CD4-positive, alpha-beta T cell (primary cell): ENCODE measurements around the gene RIPK4. TPM values are rescaled to one million over a fixed set of nuclear protein-coding genes. Genes with fewer than 3 reads are reported as not detected.

Experiments used
- ATAC-seq: fragments of 200-7000 bp; cut with Tn5 transposase; one replicate; pipeline ENCODE4 v1.10.0; 2022; ENCODE audit warnings: mild to moderate bottlenecking; ENCODE audit not compliant: poor library complexity
- CTCF ChIA-PET: fragments of 350-600 bp; sonication (Branson Sonifier 250); formaldehyde crosslinking; loops from one replicate; lab custom pipeline; 2021; ENCODE audit warnings: antibody characterized with exemption, inconsistent platforms; lab: Charles Lee
- POLR2A ChIA-PET: fragments of 350-600 bp; sonication (Branson Sonifier 250); formaldehyde crosslinking; loops from one replicate; lab custom pipeline; 2021; ENCODE audit warnings: antibody characterized with exemption, inconsistent platforms; lab: Charles Lee
- DNase-seq, 14 experiments: peaks; one replicate each; pipeline ENCODE4 v3.0.0-alpha.2; 2013 to 2020; ENCODE audit warnings: mixed read lengths in 2 of 14
- H3K27ac ChIP-seq, 2 donors: one replicate each; pipeline versions ENCODE4 v1.5.1 to v1.7.0; 2013; ENCODE audit warnings: low read length in 2 of 2, low read depth in 1 of 2, mild to moderate bottlenecking in 1 of 2
- H3K27me3 ChIP-seq, 2 experiments: 1 replicate in 1 of 2; 2 replicates in 1 of 2; pipeline versions ENCODE4 v1.6.1 to v1.7.0; 2013; ENCODE audit warnings: low read length in 2 of 2, control low read depth in 1 of 2, mild to moderate bottlenecking in 1 of 2, moderate library complexity in 1 of 2; ENCODE audit not compliant: insufficient read depth in 2 of 2, control insufficient read depth in 1 of 2
- H3K36me3 ChIP-seq: one replicate; pipeline ENCODE4 v1.6.1; 2013; ENCODE audit warnings: low read length, control low read depth; ENCODE audit not compliant: insufficient read depth
- H3K4me1 ChIP-seq: one replicate; pipeline ENCODE4 v1.6.1; 2013; ENCODE audit warnings: low read length, control low read depth; ENCODE audit not compliant: insufficient read depth
- H3K4me3 ChIP-seq: one replicate; pipeline ENCODE4 v1.5.1; 2013; ENCODE audit warnings: mild to moderate bottlenecking, low read length, moderate library complexity
- H3K9me3 ChIP-seq, 2 experiments: 1 replicate in 1 of 2; 2 replicates in 1 of 2; pipeline versions ENCODE4 v1.6.1 to v1.7.0; 2013; ENCODE audit warnings: low read length in 2 of 2, mild to moderate bottlenecking in 2 of 2, control low read depth in 1 of 2, moderate library complexity in 1 of 2; ENCODE audit not compliant: control insufficient read depth in 1 of 2, insufficient read depth in 1 of 2
- H3K27ac Mint-ChIP-seq: one replicate; pipeline ENCODE4 v1.8.0; 2020; ENCODE audit warnings: mixed read lengths
- H3K27me3 Mint-ChIP-seq: one replicate; pipeline ENCODE4 v1.8.0; 2021; ENCODE audit warnings: mixed read lengths
- H3K36me3 Mint-ChIP-seq: one replicate; pipeline ENCODE4 v1.8.0; 2021; ENCODE audit warnings: low read depth, mixed read lengths
- H3K4me1 Mint-ChIP-seq: one replicate; pipeline ENCODE4 v1.8.0; 2021; ENCODE audit warnings: low read depth, mixed read lengths
- H3K4me3 Mint-ChIP-seq: one replicate; pipeline ENCODE4 v1.8.0; 2020; ENCODE audit warnings: mild to moderate bottlenecking, mixed read lengths
- H3K9me3 Mint-ChIP-seq: one replicate; pipeline ENCODE4 v1.8.0; 2020; ENCODE audit warnings: mixed read lengths
- intact Hi-C, 2 experiments: fragments of 100-400 bp; cut with DNase I in 1 of 2; cut with micrococcal nuclease in 1 of 2; formaldehyde crosslinking; loops; one replicate each; pipeline versions ENCODE4 v1.15.1 to v1.9.0; 2023 to 2025; cut with DNase I, micrococcal nuclease
- total RNA-seq, 174 experiments: library from RNA in 2 of 174; stranded (reverse) in 2 of 174; gene quantifications; one replicate each; pipeline ENCODE4 v1.2.3 and lab custom pipeline; 2021 to 2026
- TF ChIP-seq, protein P1 (sequence below): fragments of 200-600 bp; IDR thresholded peaks from one replicate; pipeline ENCODE4 v1.8.0; 2022; ENCODE audit warnings: antibody characterized with exemption, mild to moderate bottlenecking

RIPK4 gene
- total RNA-seq, 2 experiments from 2014 or later, result 2.5 to 3.0 TPM

DNA sequence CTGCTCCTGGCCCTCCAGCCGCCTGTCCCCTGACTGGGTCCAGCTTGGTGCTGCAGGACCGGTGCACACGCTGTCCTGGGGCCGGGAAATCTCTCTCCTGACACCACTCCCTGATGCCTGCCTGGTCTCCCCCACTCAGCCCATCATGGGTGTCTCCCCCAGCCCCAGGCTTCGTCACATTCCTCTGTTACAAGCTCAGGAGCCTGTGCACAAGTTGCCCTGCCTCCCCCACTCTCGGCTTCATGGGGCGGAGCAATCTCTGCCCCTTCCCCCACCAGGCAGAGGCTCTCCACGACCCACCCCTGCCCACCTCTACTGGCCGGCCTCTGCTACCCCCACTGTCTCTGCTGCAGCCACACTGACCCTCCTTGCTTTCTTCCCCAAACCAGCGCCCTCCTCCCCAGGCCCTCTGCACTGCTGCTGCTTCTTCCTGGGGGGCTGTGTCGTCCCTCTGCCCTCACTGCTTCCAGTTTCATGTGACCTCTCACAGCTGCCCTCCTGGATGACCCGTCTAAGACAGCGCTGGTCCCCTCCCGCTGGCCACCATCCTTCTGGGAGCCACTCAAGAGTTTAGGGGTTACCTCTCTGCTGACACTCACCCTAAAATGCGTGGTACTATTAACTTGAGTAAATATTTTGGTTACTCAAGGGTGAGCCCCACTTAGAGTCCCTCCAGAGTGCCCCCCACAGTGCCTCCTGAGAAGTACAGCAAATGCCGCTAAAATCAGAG lies 5.7 kb upstream of the RIPK4 start:
- Histone ChIP-seq H3K27me3 (peaks cover 36 to 45% of the 10 kb centered on the region in 2 experiments), H3K4me1 (peaks cover 17% of the 10 kb centered on the region), H3K4me3 (no peak overlapping the region), H3K9me3 (peaks cover 0 to 3% of the 10 kb centered on the region in 2 experiments), H3K27ac (no peak overlapping the region), H3K36me3 (no peaks in the 10 kb centered on the region)
- Mint-ChIP-seq H3K27me3 (peaks cover 88% of the 10 kb centered on the region), H3K27ac (no peak overlapping the region), H3K9me3 (no peaks in the 10 kb centered on the region), H3K36me3 (no peaks in the 10 kb centered on the region), H3K4me3 (no peak overlapping the region), H3K4me1 (peaks cover 17% of the 10 kb centered on the region)
- no peak for DNase-seq
- POLR2A ChIA-PET, result no interaction called here
- intact Hi-C loops, result no loop called here
- ATAC-seq, result no peak
- TF ChIP-seq, protein P1, sequence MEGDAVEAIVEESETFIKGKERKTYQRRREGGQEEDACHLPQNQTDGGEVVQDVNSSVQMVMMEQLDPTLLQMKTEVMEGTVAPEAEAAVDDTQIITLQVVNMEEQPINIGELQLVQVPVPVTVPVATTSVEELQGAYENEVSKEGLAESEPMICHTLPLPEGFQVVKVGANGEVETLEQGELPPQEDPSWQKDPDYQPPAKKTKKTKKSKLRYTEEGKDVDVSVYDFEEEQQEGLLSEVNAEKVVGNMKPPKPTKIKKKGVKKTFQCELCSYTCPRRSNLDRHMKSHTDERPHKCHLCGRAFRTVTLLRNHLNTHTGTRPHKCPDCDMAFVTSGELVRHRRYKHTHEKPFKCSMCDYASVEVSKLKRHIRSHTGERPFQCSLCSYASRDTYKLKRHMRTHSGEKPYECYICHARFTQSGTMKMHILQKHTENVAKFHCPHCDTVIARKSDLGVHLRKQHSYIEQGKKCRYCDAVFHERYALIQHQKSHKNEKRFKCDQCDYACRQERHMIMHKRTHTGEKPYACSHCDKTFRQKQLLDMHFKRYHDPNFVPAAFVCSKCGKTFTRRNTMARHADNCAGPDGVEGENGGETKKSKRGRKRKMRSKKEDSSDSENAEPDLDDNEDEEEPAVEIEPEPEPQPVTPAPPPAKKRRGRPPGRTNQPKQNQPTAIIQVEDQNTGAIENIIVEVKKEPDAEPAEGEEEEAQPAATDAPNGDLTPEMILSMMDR, result no peak
- CTCF ChIA-PET, result no interaction called here

DNA sequence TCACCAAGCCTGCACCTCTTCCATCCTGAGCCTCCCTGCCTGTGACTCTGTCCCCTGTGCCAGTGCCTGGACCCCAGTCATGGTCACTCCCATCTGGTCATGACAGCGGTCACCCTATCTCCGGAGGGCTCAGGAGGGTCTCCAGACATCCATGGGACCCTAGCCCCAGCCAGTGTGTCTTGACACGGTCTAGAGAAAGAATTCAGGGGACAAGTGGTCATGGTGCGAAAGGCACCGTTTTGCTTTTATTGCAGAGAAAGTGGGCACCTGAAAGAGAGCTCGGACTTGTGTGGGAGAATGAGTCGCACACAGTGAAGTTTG lies 4.7 kb upstream of the RIPK4 start:
- Histone ChIP-seq H3K9me3 (peaks cover 0 to 3% of the 10 kb centered on the region in 2 experiments), H3K36me3 (no peaks in the 10 kb centered on the region), H3K27ac (no peak overlapping the region), H3K4me3 (no peak overlapping the region), H3K4me1 (peaks cover 26% of the 10 kb centered on the region), H3K27me3 (peaks cover 34 to 48% of the 10 kb centered on the region in 2 experiments)
- ChIA-PET CTCF (no interaction called here), POLR2A (no interaction called here)
- TF ChIP-seq, protein P1, result no peak
- Mint-ChIP-seq H3K27ac (no peak overlapping the region), H3K9me3 (no peaks in the 10 kb centered on the region), H3K4me3 (no peak overlapping the region), H3K36me3 (no peaks in the 10 kb centered on the region), H3K4me1 (peaks cover 23% of the 10 kb centered on the region), H3K27me3 (peaks cover 85% of the 10 kb centered on the region)
- no peak for ATAC-seq
- intact Hi-C loops, result no loop called here
- DNase-seq, result no peak

GRCh38 chr21:41770901-41771624 lies 4.2 kb upstream of the RIPK4 start:
- no peak for ATAC-seq
- Histone ChIP-seq H3K4me3 (no peak overlapping the region), H3K27ac (no peak overlapping the region), H3K9me3 (peaks cover 0 to 6% of the 10 kb centered on the region in 2 experiments), H3K27me3 (peaks cover 32 to 53% of the 10 kb centered on the region in 2 experiments), H3K4me1 (peaks cover 31% of the 10 kb centered on the region), H3K36me3 (no peaks in the 10 kb centered on the region)
- CTCF ChIA-PET, result no interaction called here
- Mint-ChIP-seq H3K9me3 (no peaks in the 10 kb centered on the region), H3K4me3 (peak overlapping the region; percentile 9), H3K36me3 (no peaks in the 10 kb centered on the region), H3K4me1 (peaks cover 23% of the 10 kb centered on the region), H3K27me3 (peaks cover 84% of the 10 kb centered on the region), H3K27ac (no peak overlapping the region)
- no peak for DNase-seq
- TF ChIP-seq, protein P1, result no peak
- intact Hi-C loops, result no loop called here
- POLR2A ChIA-PET, result interaction anchor here (1.0 kb wide), 1 partner anchor 8 kb away, joined by 3 read pairs; no protein-coding TSS in a partner anchor
